Chondrocyte (in vitro differentiated cells): Measurements from ENCODE around the gene UBASH3A. TPM values are rescaled to one million over a fixed set of nuclear protein-coding genes. Genes with fewer than 3 reads are reported as not detected.
A peak's percentile ranks its signal among the peaks of the same experiment; 100 is the strongest.
"Not testable (repeated sequence)": the region's sequence is repeated elsewhere in the genome, so short reads cannot be mapped to it uniquely, and the experiment has no call there.

Experiments
- DNase-seq: peaks from one replicate; pipeline ENCODE4 v3.0.0; 2021; ENCODE audit warnings: mixed read lengths, low spot score
- H3K27ac Mint-ChIP-seq: one replicate; pipeline ENCODE4 v1.8.0; 2021; ENCODE audit warnings: mild to moderate bottlenecking, moderate library complexity, mixed read lengths; ENCODE audit not compliant: unreplicated experiment
- H3K27me3 Mint-ChIP-seq: 2 replicates; pipeline ENCODE4 v1.8.0; 2021; ENCODE audit warnings: low read depth, mixed read lengths
- H3K36me3 Mint-ChIP-seq: 2 replicates; pipeline ENCODE4 v1.8.0; 2021; ENCODE audit warnings: low read depth, mixed read lengths
- H3K4me1 Mint-ChIP-seq: 2 replicates; pipeline ENCODE4 v1.8.0; 2021; ENCODE audit warnings: low read depth, mild to moderate bottlenecking, mixed read lengths
- H3K4me3 Mint-ChIP-seq: one replicate; pipeline ENCODE4 v1.8.0; 2021; ENCODE audit warnings: mild to moderate bottlenecking, moderate library complexity, mixed read lengths; ENCODE audit not compliant: unreplicated experiment
- H3K9me3 Mint-ChIP-seq: 2 replicates; pipeline ENCODE4 v1.8.0; 2021; ENCODE audit warnings: low read depth, mixed read lengths
- CTCF ChIP-seq: fragments of 200-600 bp; sonication (generic); IDR thresholded peaks from 2 replicates; pipeline ENCODE4 v1.5.0; 2021; ENCODE audit warnings: antibody characterized with exemption, mild to moderate bottlenecking, moderate library complexity
- total RNA-seq: library from RNA; stranded (reverse); gene quantifications from 3 replicates; pipeline ENCODE4 v1.2.1, GENCODE V29; 2021

Gene UBASH3A
- total RNA-seq, 1 donor from 2014 or later: not detected

- peaks cover 2% of the 10 kb centered on the region for H3K27me3 Mint-ChIP-seq
- peaks cover 14% of the 10 kb centered on the region for H3K4me1 Mint-ChIP-seq
- no peak overlapping the region for H3K27ac Mint-ChIP-seq
- no peak for TF ChIP-seq CTCF
- H3K9me3 Mint-ChIP-seq: no peaks in the 10 kb centered on the region
- DNase-seq: no peak
- no peak overlapping the region for H3K4me3 Mint-ChIP-seq
- no peaks in the 10 kb centered on the region for H3K36me3 Mint-ChIP-seq
Measured at GRCh38 chr21:42406201-42406621, 2.5 kb downstream of the UBASH3A start.

- Mint-ChIP-seq H3K4me1 (peaks cover 8% of the 10 kb centered on the region), H3K27me3 (peaks cover 2% of the 10 kb centered on the region), H3K9me3 (no peaks in the 10 kb centered on the region), H3K4me3 (no peak overlapping the region), H3K27ac (no peak overlapping the region), H3K36me3 (no peaks in the 10 kb centered on the region)
- DNase-seq: no peak
- no peak for TF ChIP-seq CTCF
Measured at GRCh38 chr21:42406866-42407265, 3.2 kb downstream of the UBASH3A start.

GRCh38 chr21:42407476-42407875 lies 3.8 kb downstream of the UBASH3A start:
- no peaks in the 10 kb centered on the region for H3K9me3 Mint-ChIP-seq
- peaks cover 4% of the 10 kb centered on the region for H3K4me1 Mint-ChIP-seq
- TF ChIP-seq CTCF: no peak
- H3K4me3 Mint-ChIP-seq: no peak overlapping the region
- H3K36me3 Mint-ChIP-seq: no peaks in the 10 kb centered on the region
- no peak for DNase-seq
- H3K27ac Mint-ChIP-seq: no peak overlapping the region
- H3K27me3 Mint-ChIP-seq: peaks cover 2% of the 10 kb centered on the region

- H3K4me3 Mint-ChIP-seq, H3K4me1 Mint-ChIP-seq, H3K27me3 Mint-ChIP-seq, H3K36me3 Mint-ChIP-seq, H3K27ac Mint-ChIP-seq, DNase-seq, H3K9me3 Mint-ChIP-seq: not testable (repeated sequence)
Measured at GRCh38 chr21:42408718-42409117, 5.0 kb downstream of the UBASH3A start.

- no peak for DNase-seq
- no peaks in the 10 kb centered on the region for H3K4me1 Mint-ChIP-seq
- peaks cover 2% of the 10 kb centered on the region for H3K27me3 Mint-ChIP-seq
- no peaks in the 10 kb centered on the region for H3K36me3 Mint-ChIP-seq
- no peak for TF ChIP-seq CTCF
- H3K27ac Mint-ChIP-seq: no peak overlapping the region
- no peak overlapping the region for H3K4me3 Mint-ChIP-seq
- H3K9me3 Mint-ChIP-seq: no peaks in the 10 kb centered on the region
Measured at GRCh38 chr21:42409366-42409765, 5.7 kb downstream of the UBASH3A start.

GRCh38 chr21:42411197-42411869 lies 7.6 kb downstream of the UBASH3A start:
- Mint-ChIP-seq H3K36me3 (no peaks in the 10 kb centered on the region), H3K9me3 (no peaks in the 10 kb centered on the region), H3K4me3 (no peak overlapping the region), H3K4me1 (peaks cover 8% of the 10 kb centered on the region), H3K27me3 (peaks cover 2% of the 10 kb centered on the region), H3K27ac (no peak overlapping the region)
- TF ChIP-seq CTCF: peak; percentile 33
- no peak for DNase-seq
